GM23248 (cell line): ENCODE data around the gene SLC6A18. TPM values are rescaled to one million over a fixed set of nuclear protein-coding genes. Genes with fewer than 3 reads are reported as not detected.

Source experiments
- DNase-seq: peaks from one replicate; pipeline ENCODE4 v3.0.0-alpha.2; 2015
- H2AFZ ChIP-seq: fragments of 200-600 bp; sonication (generic); 2 replicates; pipeline ENCODE4 v1.6.1; 2016; ENCODE audit warnings: antibody characterized with exemption
- H3F3A ChIP-seq: fragments of 200-600 bp; sonication (generic); 2 replicates; pipeline ENCODE4 v1.6.1; 2016; ENCODE audit warnings: mild to moderate bottlenecking, antibody characterized with exemption, mixed run types; ENCODE audit not compliant: insufficient read depth
- H3K27ac ChIP-seq: fragments of 200-600 bp; sonication (generic); 2 replicates; pipeline ENCODE4 v1.5.1; 2016; ENCODE audit warnings: mild to moderate bottlenecking
- H3K27me3 ChIP-seq: fragments of 200-600 bp; sonication (generic); replicated peaks from 2 replicates; pipeline ENCODE4 v1.6.1; 2016; ENCODE audit warnings: mild to moderate bottlenecking; ENCODE audit not compliant: insufficient read depth
- H3K36me3 ChIP-seq: fragments of 200-600 bp; sonication (generic); 2 replicates; pipeline ENCODE4 v1.6.1; 2016; ENCODE audit warnings: low read depth, mild to moderate bottlenecking
- H3K4me1 ChIP-seq: fragments of 200-600 bp; sonication (generic); 2 replicates; pipeline ENCODE4 v1.6.1; 2016; ENCODE audit warnings: mild to moderate bottlenecking; ENCODE audit not compliant: insufficient read depth
- H3K4me2 ChIP-seq: fragments of 200-600 bp; sonication (generic); one replicate; pipeline ENCODE4 v1.6.1; 2016; ENCODE audit warnings: mild to moderate bottlenecking; ENCODE audit not compliant: unreplicated experiment
- H3K4me3 ChIP-seq: fragments of 200-600 bp; sonication (generic); 2 replicates; pipeline ENCODE4 v1.5.1; 2016; ENCODE audit warnings: mild to moderate bottlenecking
- H3K79me2 ChIP-seq: fragments of 200-600 bp; sonication (generic); 2 replicates; pipeline ENCODE4 v1.6.1; 2016; ENCODE audit warnings: mild to moderate bottlenecking; ENCODE audit not compliant: insufficient read depth
- H3K9ac ChIP-seq: fragments of 200-600 bp; sonication (generic); 2 replicates; pipeline ENCODE4 v1.6.1; 2016; ENCODE audit warnings: mild to moderate bottlenecking
- H3K9me2 ChIP-seq: fragments of 200-600 bp; sonication (generic); 2 replicates; pipeline ENCODE4 v1.6.1; 2016; ENCODE audit warnings: mixed run types, mild to moderate bottlenecking, moderate library complexity; ENCODE audit not compliant: insufficient read depth
- H3K9me3 ChIP-seq: fragments of 200-600 bp; sonication (generic); one replicate; pipeline ENCODE4 v1.6.1; 2017; ENCODE audit warnings: low read depth
- H4K20me1 ChIP-seq: fragments of 200-600 bp; sonication (generic); 2 replicates; pipeline ENCODE4 v1.6.0; 2016; ENCODE audit not compliant: insufficient read depth
- EZH2 ChIP-seq: fragments of 200-600 bp; sonication (generic); IDR thresholded peaks from 2 replicates; pipeline ENCODE4 v1.6.1; 2018; ENCODE audit warnings: antibody characterized with exemption, mild to moderate bottlenecking; ENCODE audit not compliant: insufficient read depth, poor library complexity, severe bottlenecking
- EZH2phosphoT487 ChIP-seq: fragments of 200-600 bp; sonication (generic); IDR thresholded peaks from 2 replicates; pipeline ENCODE4 v1.6.1; 2018; ENCODE audit warnings: antibody characterized with exemption, moderate library complexity, mild to moderate bottlenecking, low read depth; ENCODE audit not compliant: insufficient read depth
- WGBS, 2 experiments: methylation state at CpG; one replicate each; pipeline ENCODE4 v1.1.6; 2015 to 2017; ENCODE audit warnings: low lambda C conversion rate in 2 of 2, low coverage in 1 of 2; ENCODE audit errors: missing lambda C conversion rate in 2 of 2; 5-methylcytosine and 5-hydroxymethylcytosine counted together
- in situ Hi-C: fragments of 300-500 bp; cut with MboI; formaldehyde crosslinking; loops from 2 replicates; pipeline ENCODE4 v1.15.0; 2020
- polyA plus RNA-seq: library from polyadenylated mRNA; unstranded; fragments of >200 nt; fragmentation: Nextera tagmentation; extraction: Ambion mirVana; gene quantifications from 2 replicates; pipeline ENCODE4 v1.2.1, GENCODE V29; 2016
- total RNA-seq: library from RNA; depleted of rRNA; stranded (reverse); fragments of >200 nt; shearing (Covaris generic); gene quantifications from 2 replicates; pipeline ENCODE4 v1.2.3, GENCODE V29; 2014

The SLC6A18 gene
- total and polyA plus RNA-seq, 2 experiments from 2014 or later, result not detected

- no peaks in the 10 kb centered on the region for H3K4me1 ChIP-seq
- H3K4me3 ChIP-seq, result no peak overlapping the region
- H3K9ac ChIP-seq, result no peak overlapping the region
- 0 out of 2 replicates have a peak, but pooled peaks cover 4% of the 10 kb centered on the region for H3K27me3 ChIP-seq
- no peak for DNase-seq
- H3K36me3 ChIP-seq, result no peaks in the 10 kb centered on the region
- no peaks in the 10 kb centered on the region for H3K9me2 ChIP-seq
- H2AFZ ChIP-seq, result no peak overlapping the region
- in situ Hi-C loops, result no loop called here
- H3K27ac ChIP-seq, result no peak overlapping the region
- no peaks in the 10 kb centered on the region for H3K79me2 ChIP-seq
- H3K4me2 ChIP-seq, result no peak overlapping the region
- WGBS, 2 experiments, result 64% methylated on average over 12 of the region's 12 CpGs
- H4K20me1 ChIP-seq, result no peaks in the 10 kb centered on the region
- H3K9me3 ChIP-seq, result no peaks in the 10 kb centered on the region
- TF ChIP-seq EZH2phosphoT487 (no peak), EZH2 (no peak)
- H3F3A ChIP-seq, result no peaks in the 10 kb centered on the region
Measured at GRCh38 chr5:1223278-1223670, 1.9 kb upstream of the SLC6A18 start.

DNA sequence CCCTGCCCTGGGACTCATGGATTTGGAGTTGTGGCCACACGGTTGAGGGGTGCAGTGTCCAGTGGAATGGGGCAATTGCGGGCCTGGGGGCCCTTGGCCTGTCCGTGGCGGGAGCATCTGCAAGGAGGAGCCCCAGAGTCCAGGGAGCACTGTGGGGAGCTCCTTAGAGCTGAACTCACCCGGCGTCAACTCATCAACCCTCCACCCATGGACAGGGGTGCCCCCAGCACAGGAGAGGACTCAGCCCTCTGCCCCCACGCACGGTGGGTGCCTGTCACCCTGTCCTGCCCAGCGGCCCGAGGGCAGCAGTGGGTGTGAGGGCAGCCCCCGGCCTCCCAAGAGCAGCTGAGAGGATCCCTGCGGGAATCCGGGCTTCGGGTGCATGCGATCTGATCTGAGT, 550 bp upstream of the SLC6A18 start:
- no peak overlapping the region for H2AFZ ChIP-seq
- no peak overlapping the region for H3K9ac ChIP-seq
- H3K36me3 ChIP-seq, result no peaks in the 10 kb centered on the region
- in situ Hi-C loops, result no loop called here
- no peaks in the 10 kb centered on the region for H3K9me2 ChIP-seq
- no peaks in the 10 kb centered on the region for H3K9me3 ChIP-seq
- peaks cover 15% of the 10 kb centered on the region; the same call in 1 of the 2 replicates for H3K27me3 ChIP-seq
- WGBS, 2 experiments, result 42 to 56% methylated on average over 13 to 15 of the region's 15 CpGs
- TF ChIP-seq EZH2phosphoT487 (no peak), EZH2 (no peak)
- no peaks in the 10 kb centered on the region for H3K79me2 ChIP-seq
- H3K4me3 ChIP-seq, result no peak overlapping the region
- H4K20me1 ChIP-seq, result no peaks in the 10 kb centered on the region
- DNase-seq, result no peak
- H3K4me1 ChIP-seq, result no peaks in the 10 kb centered on the region
- H3F3A ChIP-seq, result no peaks in the 10 kb centered on the region
- no peak overlapping the region for H3K4me2 ChIP-seq
- H3K27ac ChIP-seq, result no peak overlapping the region

DNA sequence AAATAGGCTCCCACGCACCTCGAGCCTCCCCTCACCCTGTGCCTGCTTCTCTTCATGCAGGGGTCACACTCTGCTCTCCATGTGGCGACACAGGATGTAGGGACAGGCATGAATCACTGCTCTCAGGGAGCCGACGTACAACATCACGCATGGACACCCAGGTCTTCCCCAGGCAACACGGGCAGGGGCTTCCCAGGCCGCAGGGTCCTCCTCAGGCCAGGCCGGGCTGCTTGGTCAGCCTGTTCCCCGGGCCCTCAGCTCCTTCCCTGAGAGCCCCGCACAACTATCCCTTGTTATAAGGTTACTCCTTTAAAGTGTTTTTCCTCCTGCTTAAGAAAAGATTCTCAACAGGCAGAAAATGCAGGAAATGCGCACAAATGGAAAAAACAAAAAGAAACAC, 1.1 kb downstream of the SLC6A18 start:
- Histone ChIP-seq H3K9ac (no peak overlapping the region), H3K9me2 (no peaks in the 10 kb centered on the region), H4K20me1 (no peaks in the 10 kb centered on the region), H3K27me3 (peaks cover 15% of the 10 kb centered on the region; the same call in 1 of the 2 replicates), H3K36me3 (no peaks in the 10 kb centered on the region), H3K4me1 (no peaks in the 10 kb centered on the region), H3K79me2 (no peaks in the 10 kb centered on the region), H3K4me2 (no peak overlapping the region), H3F3A (no peaks in the 10 kb centered on the region), H2AFZ (no peak overlapping the region), H3K4me3 (no peak overlapping the region), H3K9me3 (no peaks in the 10 kb centered on the region), H3K27ac (no peak overlapping the region)
- DNase-seq, result no peak
- TF ChIP-seq EZH2, result no peak
- no peak for TF ChIP-seq EZH2phosphoT487
- in situ Hi-C loops, result no loop called here
- WGBS, 2 experiments, result 52 to 64% methylated on average over 12 of the region's 12 CpGs

DNA sequence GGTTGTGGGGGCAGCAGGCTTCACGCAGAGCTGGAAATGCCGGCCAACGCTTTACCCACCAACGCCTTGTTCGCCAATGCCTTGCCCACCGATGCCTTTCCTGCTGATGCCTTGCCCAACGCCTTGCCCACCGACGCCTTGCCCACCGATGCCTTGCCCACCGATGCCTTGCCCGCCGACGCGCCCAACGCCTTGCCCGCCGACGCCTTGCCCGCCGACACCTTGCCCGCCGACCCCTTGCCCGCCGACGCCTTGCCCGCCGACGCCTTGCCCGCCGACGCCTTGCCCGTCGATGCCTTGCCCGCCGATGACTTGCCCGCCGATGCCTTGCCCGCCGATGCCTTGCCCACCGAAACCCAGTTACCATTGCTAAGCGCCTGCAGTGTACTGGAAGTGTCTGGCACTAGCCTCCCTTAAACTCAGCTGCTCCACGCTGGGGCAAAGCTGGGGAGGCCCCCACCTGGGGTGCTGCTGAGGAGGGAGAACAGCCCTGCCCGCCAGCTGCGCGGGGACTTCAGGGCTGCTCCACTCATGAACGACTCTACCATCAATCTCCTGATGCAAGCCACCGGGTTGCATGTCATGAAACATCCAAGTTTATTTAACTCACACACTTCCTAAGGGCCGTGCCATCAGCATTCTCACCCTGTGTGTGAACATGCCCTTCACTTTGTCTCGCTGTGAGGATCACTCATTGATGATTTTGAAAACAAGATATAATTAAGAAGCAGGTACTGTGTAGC, 1.8 kb downstream of the SLC6A18 start:
- in situ Hi-C loops, result no loop called here
- H3K4me2 ChIP-seq, result no peak overlapping the region
- H3K27me3 ChIP-seq, result peaks cover 15% of the 10 kb centered on the region; the same call in 1 of the 2 replicates
- H3K9me2 ChIP-seq, result no peaks in the 10 kb centered on the region
- H3K4me1 ChIP-seq, result no peaks in the 10 kb centered on the region
- no peak overlapping the region for H3K4me3 ChIP-seq
- no peaks in the 10 kb centered on the region for H3K9me3 ChIP-seq
- H3F3A ChIP-seq, result no peaks in the 10 kb centered on the region
- H4K20me1 ChIP-seq, result no peaks in the 10 kb centered on the region
- TF ChIP-seq EZH2phosphoT487 (no peak), EZH2 (no peak)
- no peaks in the 10 kb centered on the region for H3K79me2 ChIP-seq
- no peak overlapping the region for H3K27ac ChIP-seq
- H3K9ac ChIP-seq, result no peak overlapping the region
- DNase-seq, result no peak
- H2AFZ ChIP-seq, result no peak overlapping the region
- WGBS, 2 experiments, result 68 to 74% methylated on average over 27 to 50 of the region's 50 CpGs
- no peaks in the 10 kb centered on the region for H3K36me3 ChIP-seq
